HL-60/S4 treated with phorbol 12-myristate 13-acetate at 8.2 ng/mL for 4 days and 3 days (cell line): Measurements from ENCODE around the gene GALP.
"Not testable (repeated sequence)": the region's sequence is repeated elsewhere in the genome, so short reads cannot be mapped to it uniquely, and the experiment has no call there.

Source experiments
- in situ Hi-C: fragments of 300-500 bp; cut with MboI; formaldehyde crosslinking; loops from 2 replicates; pipeline ENCODE4 v1.15.0; 2022; ENCODE audit warnings: low sequenced_read_pairs

Gene GALP

DNA sequence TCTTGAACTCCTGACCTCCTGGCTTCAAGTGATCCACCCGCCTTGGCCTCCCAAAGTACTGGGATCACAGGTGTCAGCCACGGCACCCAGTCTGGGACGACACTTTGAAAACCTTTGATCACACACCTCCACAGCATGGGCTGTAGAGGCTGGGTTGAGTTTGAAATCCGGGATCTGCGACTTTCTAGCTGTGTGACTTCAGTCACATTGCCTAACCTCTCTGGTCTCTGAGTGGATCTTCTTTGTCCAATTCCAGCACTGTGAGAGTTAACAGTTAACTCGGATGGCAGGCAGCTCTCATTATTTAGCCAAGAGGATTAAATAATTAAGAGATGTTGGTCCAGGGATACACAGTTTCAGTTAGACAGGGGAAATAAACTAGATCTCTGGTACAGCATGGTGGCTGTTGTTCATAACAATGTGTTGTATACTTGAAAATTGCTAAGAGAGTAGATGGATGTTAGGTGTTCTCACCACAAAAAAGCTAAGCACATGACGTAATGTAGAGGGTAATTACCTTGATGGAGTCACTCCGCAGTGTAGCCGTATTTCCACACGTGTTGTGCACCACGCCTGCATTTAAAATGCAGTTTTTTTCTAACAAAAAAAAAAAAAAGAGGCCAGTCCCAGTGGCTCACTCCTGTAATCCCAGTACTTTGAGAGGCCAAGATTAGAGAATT lies 1.9 kb downstream of the GALP start:
- in situ Hi-C loops, result loop anchor here (10.0 kb wide), 1 partner anchor 103 kb away; no protein-coding TSS in a partner anchor

GRCh38 chr19:56189785-56190184 lies 14.0 kb downstream of the GALP start:
- in situ Hi-C loops, result no loop called here

DNA sequence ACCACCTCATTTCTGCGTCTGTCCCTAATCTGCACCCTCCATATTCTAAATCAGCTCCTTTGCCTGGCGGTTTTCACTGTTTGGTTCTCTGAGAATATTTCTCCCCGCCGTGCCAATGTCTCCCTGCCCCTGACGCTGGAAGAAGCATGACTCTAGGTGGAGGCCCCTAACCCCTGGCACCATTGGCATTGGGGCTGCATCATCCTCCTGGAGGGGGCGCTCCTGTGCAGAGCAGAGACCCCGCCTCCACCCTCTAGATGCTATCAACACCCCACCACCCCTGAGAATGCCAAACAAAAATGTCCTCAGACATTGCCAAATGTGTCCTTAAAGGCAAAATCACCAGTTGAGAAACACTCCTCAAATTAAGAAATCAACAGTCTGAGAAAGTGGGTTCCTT lies 15.3 kb downstream of the GALP start:
- in situ Hi-C loops, result no loop called here

DNA sequence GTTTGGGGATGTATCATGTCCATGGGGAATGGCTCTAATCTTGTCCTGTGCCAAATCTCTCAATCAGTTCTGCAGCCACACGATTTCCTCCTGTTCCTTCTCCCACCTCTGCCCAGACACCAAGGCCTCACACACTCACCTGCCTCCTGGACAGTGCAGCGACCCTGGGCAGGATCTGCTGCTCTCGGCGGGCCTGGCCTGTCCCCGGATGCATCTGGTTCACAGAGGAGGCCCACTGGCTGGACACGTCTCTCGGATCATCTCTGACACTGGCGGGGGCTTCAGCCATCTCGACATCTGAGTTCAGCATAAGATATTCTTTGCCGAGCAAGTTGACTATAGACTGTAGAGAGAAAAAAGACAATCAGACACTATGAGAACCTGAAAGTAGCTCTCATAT lies 15.9 kb downstream of the GALP start:
- in situ Hi-C loops, result no loop called here

DNA sequence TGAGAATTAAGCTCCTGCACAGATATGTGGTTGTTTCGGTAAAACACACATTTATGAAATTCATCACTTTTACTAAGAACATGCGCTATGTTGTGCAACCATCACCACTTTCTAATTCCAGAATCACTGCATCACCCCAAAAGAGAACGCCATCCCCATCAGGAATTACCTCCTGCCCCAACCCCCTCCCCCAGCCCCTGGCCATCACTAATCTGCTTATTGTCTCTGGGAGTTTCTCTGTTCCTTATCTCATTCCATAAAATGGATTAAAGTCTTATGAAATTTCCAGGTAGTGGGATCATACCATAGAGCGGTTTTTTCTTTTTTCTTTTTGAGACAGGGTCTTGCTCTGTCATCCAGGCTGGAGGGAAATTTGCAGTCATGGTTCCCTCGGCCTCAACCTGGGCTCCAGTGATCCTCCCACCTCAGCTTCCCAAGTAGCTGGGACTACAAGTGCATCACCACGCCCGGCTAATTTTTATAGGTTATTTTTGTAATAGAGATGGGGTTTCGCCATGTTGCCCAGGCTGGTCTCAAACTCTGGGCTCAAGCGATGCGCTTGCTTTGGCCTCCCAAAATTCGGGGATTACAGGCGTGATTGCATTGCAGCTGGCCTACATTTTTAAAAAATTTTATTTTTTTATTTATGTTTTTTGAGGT lies 18.3 kb downstream of the GALP start:
- in situ Hi-C loops, result no loop called here

DNA sequence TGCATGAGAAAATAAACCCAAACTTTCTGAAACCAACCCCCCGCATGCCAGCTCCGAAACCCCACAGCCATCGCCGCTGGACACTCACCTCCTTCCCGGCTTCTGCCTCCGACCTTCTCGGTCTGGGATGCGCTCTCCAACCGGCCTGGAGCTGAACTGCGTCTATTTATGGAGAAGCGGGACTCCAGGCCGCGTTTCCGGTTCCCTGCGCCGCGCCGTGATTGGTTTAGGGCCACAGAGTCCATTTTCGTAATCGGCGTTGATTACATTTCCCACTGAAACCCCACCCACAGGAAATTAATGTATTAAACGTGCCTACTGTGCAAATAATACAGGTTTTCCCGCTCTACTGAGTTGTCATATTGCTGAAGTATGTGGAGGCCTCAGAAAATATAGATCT lies 21.8 kb downstream of the GALP start, which contains the start of gene ZSCAN5B:
Gene ZSCAN5B (minus strand): TSS at position 138 of the 400 bp plus-strand sequence. CDS start 4,731 bp downstream, outside the sequence.
- in situ Hi-C loops, result not testable (repeated sequence)

DNA sequence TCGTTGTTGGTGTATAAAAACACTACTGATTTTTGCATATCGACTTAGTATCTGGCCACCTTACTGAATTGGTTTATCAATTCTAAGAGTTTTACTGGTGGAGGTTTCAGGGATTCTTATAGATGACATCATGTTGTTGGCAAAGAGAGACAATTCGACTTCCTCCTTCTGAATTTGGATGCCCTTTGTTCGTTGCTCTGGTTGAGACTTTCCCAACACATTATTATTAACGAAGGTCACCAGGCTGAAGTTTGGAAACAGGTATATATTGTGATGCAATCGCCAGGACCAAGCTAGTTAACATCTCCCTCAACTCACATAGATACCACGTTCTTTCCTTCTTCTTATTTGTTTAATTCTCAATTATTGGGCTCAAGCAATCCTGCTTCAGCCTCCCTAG lies 23.9 kb downstream of the GALP start:
- in situ Hi-C loops, result no loop called here

DNA sequence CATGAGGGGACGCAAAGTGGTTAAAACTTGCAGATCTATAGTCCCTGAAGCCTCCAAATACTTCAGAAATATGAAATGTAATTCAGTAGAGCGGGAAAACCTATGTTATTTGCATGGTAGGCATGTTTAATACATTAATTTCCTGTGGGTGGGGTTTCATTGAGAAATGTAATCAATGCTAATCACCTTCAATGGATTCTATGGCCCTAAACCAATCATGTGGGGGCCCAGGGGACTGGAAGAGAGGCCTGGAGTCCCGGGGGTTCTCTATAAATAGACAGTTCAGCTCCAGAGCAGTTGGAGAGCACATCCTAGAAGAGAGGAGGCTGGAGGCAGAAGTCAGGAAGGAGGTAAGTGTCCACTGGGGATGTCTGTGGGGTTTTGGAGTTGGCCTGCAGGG lies 26.2 kb downstream of the GALP start, which contains the start of gene ZSCAN5C:
Gene ZSCAN5C (plus strand): TSS at position 301 of the 400 bp plus-strand sequence. CDS start 3,641 bp downstream, outside the sequence.
- in situ Hi-C loops, result no loop called here

DNA sequence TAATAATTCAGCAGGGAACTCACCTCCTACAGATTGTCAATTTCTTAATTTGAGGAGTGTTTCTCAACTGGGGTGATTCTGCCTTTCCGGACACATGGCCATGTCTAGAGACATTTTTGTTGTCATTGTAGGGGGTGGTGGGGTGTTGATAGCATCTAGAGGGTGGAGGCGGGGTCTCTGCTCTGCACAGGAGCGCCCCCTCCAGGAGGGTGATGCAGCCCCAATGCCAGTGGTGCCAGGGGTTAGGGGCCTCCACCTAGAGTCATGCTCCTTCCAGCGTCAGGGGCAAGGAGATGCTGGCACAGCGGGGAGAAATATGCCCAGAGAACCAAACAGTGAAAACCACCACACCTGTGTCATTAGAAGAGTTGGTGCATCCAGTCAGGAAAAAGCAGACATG lies 31.8 kb downstream of the GALP start:
- in situ Hi-C loops, result not testable (repeated sequence)

GRCh38 chr19:56209091-56209490 lies 33.3 kb downstream of the GALP start:
- in situ Hi-C loops, result no loop called here

GRCh38 chr19:56210036-56210435 lies 34.2 kb downstream of the GALP start:
- in situ Hi-C loops, result not testable (repeated sequence)

DNA sequence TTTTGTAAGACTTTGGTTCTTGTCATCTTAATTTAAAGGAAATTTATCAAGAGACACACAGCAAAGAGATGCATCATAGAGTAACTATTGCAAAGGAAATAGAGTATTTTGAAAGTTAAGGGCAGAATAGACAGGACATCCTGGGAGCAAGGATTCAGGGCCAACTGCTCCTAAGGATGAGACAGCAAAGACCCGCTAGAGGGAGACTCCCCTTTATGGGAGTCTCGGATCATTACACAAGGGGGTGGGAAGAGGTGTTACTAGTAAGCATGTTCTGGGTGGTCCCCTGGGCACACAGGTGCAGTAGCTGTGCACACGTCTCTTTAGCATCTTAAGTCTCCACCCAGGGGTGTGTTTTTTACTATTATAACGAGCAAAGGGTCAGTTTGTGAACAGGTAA lies 35.9 kb downstream of the GALP start:
- in situ Hi-C loops, result no loop called here

DNA sequence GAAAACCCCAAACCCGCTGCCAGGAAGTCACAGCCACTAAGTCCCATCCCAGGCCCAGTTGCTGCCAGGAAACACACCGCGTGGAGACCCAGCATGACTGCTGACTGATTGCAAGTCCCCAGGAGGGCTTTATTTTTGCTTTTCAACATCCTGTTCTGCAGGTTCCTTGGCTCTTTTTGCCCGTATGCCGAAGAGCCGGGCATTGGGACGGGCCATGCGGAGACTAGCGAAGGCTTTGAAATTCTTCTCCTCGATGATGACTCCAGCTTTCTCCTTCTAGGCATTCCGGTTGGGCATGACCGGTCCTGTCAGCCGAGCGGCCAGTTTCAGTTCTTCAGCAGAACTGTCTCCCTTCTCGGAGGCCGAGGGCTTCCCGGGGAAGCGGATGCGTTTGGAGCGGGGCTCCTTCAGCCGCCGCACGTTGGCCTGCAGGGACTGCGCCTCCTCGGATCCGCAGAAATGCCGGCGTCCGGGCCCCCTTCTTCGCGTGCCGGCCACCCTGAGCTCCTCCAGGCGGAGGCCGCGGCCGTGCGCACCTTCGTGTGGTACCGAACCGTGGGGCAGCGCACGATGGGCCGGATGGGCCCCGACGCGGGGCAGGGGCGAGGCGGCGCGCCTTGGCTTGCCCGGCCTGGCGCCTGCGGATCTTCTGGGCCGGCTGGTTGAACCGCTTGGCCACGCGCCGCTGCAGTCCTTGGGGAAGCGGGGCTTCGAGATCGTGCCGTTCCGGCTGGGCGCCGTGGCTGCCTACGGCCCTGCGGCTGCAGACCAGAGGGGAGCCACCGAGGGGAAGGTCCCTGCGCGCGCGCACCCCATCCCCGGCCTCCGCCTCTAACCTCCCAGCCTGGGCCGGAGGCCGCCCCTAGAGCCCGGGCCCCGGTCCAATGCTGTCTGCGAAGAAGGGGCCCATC lies 41.5 kb downstream of the GALP start:
- in situ Hi-C loops, result no loop called here

GRCh38 chr19:56218961-56219360 lies 43.2 kb downstream of the GALP start:
- in situ Hi-C loops, result no loop called here

DNA sequence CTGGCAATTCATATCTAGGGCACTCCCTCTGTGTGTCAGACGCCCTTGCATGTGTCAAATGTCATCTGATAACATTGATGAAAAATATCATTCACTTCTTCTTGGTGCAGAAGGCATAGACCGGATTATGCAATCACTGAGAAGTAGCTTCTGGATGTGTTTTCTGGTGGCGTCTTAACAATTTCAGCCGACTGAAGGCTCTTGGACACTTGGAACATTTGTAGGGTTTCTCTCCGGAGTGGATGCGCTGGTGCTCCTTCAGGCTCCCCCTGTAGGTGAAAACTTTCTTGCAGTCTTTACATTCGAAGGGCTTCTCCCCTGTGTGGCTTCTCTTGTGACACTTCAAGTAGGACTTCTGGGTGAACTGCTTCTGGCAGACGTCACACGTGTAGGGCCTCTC lies 45.6 kb downstream of the GALP start:
- in situ Hi-C loops, result not testable (repeated sequence)

GRCh38 chr19:56221851-56222250 lies 46.0 kb downstream of the GALP start:
- in situ Hi-C loops, result no loop called here

DNA sequence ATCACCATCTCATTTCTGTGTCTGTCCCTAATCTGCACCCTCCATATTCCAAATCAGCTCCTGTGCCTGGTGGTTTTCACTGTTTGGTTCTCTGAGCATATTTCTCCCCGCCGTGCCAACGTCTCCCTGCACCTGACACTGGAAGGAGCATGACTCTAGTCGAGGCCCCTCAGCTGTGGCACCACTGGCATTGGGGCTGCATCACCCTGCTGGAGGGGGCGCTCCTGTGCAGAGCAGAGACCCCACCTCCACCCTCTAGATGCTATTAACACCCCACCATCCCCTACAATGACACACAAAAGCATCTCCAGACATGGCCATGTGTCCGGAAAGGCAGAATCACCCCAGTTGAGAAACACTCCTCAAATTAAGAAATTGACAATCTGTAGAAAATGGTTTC lies 47.1 kb downstream of the GALP start:
- in situ Hi-C loops, result no loop called here

DNA sequence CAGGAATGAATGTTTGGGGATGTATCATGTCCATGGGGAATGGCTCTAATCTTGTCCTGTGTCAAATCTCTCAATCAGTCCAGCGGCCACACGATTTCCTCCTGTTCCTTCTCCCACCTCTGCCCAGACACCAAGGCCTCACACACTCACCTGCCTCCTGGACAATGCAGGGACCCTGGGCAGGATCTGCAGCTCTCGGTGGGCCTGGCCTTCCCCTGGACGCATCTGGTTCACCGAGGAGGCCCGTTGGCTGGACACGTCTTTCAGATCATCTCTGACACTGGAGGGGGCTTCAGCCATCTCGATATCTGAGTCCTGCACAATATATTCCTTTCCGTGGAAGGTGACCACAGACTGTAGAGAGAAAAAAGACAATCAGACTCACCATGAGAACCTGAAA lies 47.7 kb downstream of the GALP start:
- in situ Hi-C loops, result no loop called here
